GM18951 (cell line): ENCODE data around the gene C4BPB.

Source experiments
- POLR2A ChIP-seq: IDR thresholded peaks from 4 replicates; pipeline ENCODE4 v1.6.1; 2011; ENCODE audit warnings: mild to moderate bottlenecking; ENCODE audit not compliant: insufficient read length, insufficient read depth; ENCODE audit errors: extremely low read depth
- in situ Hi-C: fragments of 300-500 bp; cut with MboI; formaldehyde crosslinking; loops from one replicate; pipeline ENCODE4 v1.12.0; 2022; ENCODE audit warnings: low sequenced_read_pairs, mixed read lengths, inconsistent platforms; ENCODE audit not compliant: unreplicated experiment

The C4BPB gene

GRCh38 chr1:207052911-207053769 lies 35.5 kb upstream of the C4BPB start, which contains the start of gene PFKFB2:
TSS of gene PFKFB2 (plus strand) at chr1:207053275. CDS start at chr1:207054718, 1,443 bp downstream.
- TF ChIP-seq POLR2A, result peak; percentile 71
- in situ Hi-C loops, result no loop called here

GRCh38 chr1:207054491-207054890 lies 34.2 kb upstream of the C4BPB start:
- no peak for TF ChIP-seq POLR2A
- in situ Hi-C loops, result no loop called here

DNA sequence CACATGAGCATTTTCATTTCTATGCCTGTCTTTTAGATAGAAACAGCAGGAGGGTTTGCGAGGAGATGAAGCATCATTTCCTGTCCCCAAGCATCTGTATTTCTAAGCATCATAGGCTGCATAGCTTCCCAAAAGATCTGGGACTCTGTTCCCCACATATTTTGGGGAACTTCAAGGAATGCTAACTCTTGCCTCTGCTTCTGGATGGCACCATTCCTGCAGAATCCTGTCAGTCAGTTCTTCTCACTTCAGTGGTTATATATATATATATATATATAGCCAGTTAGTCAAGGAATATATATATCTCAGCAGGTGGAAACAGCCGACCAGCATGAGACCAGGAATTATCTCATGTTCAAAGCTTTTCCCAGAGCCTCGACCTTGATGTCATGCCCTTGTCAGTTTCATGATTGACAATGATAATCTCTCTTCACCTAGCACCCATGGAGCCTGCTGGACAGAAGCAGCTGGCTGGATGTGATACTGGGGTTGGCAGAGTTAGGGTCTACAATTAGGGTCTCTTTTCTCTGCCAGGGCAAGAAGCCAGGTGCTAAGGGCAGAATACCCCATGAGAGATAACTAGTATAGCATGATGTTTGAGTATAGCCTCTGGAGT lies 33.2 kb upstream of the C4BPB start:
- TF ChIP-seq POLR2A, result no peak
- in situ Hi-C loops, result no loop called here

GRCh38 chr1:207056673-207057072 lies 32.0 kb upstream of the C4BPB start:
- in situ Hi-C loops, result no loop called here
- TF ChIP-seq POLR2A, result no peak

- TF ChIP-seq POLR2A, result no peak
- in situ Hi-C loops, result no loop called here
These were observed 30.4 kb upstream of the C4BPB start for GRCh38 chr1:207058252-207058651.

- in situ Hi-C loops, result no loop called here
- TF ChIP-seq POLR2A, result no peak
These were observed 29.5 kb upstream of the C4BPB start for GRCh38 chr1:207058878-207059867.

DNA sequence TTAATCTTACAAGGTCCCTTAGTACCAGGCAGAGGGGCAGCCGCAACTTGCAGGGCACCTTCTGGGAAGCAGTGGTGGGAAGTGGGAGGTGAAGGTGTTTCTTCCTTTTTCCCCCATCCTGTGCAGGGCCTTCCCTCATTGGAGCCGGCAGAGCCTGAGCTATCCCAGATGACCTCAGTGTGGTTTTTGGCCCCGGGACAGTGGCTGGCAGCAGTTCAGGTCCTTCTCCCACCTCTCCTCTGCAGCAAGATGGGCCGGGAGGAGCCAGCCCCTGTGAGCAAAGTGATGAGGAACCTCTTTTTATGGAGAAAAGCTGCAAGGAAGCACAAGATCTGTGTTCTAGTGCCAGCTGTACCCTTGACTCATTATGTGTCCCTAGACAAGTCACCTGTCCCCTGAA lies 28.8 kb upstream of the C4BPB start:
- in situ Hi-C loops, result no loop called here
- no peak for TF ChIP-seq POLR2A

DNA sequence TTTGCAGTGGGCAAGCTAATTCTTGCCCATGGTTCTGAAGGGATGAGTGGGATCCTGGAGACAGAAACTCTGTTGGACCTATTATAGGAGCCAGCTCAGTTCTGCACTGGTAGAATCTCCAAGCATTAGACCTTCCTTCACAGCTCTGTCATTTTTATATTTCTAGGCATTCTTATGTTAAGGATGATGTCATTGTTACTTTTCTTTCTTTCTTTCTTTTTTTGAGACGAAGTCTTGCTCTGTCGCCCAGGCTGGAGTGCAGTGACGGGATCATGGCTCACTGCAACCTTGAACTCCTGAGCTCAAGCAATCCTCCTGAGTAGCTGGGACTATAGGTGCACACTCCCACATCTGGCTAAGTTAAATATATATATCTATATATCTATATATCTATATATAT lies 28.1 kb upstream of the C4BPB start:
- in situ Hi-C loops, result no loop called here
- no peak for TF ChIP-seq POLR2A

GRCh38 chr1:207062058-207062457 lies 26.6 kb upstream of the C4BPB start:
- TF ChIP-seq POLR2A, result no peak
- in situ Hi-C loops, result no loop called here

GRCh38 chr1:207063014-207063413 lies 25.6 kb upstream of the C4BPB start:
- in situ Hi-C loops, result no loop called here
- no peak for TF ChIP-seq POLR2A

GRCh38 chr1:207064561-207064960 lies 24.1 kb upstream of the C4BPB start:
- in situ Hi-C loops, result no loop called here
- TF ChIP-seq POLR2A, result no peak

DNA sequence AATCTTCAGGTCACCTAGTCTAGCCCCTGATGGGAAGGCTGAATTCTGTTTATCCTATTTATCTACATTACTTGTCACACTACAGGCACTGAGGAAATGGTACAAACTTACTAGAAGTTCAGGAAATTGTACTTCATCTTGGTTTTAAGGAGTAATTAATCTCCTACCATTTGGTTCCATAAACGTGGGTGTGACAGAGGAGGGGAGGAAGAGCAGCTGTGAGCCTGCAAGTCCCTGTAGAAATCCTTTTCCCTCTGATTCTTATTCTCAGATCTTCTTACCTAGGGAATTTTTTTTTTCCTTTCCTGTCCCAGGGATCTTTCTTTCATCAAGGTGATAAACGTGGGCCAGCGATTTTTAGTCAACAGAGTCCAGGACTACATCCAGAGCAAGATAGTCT lies 21.5 kb upstream of the C4BPB start:
- in situ Hi-C loops, result no loop called here
- TF ChIP-seq POLR2A, result no peak

- in situ Hi-C loops, result no loop called here
These were observed 21.0 kb upstream of the C4BPB start for GRCh38 chr1:207067665-207068064.

More at GRCh38 chr1:207067665-207068064, 21.0 kb upstream of the C4BPB start:
- no peak for TF ChIP-seq POLR2A
